Measurements from ENCODE around the gene DAZL. TPM values are rescaled to one million over a fixed set of nuclear protein-coding genes. Genes with fewer than 3 reads are reported as not detected.

Gene DAZL
- total RNA-seq, 1 experiment from 2014 or later = 3.9 TPM

DNA sequence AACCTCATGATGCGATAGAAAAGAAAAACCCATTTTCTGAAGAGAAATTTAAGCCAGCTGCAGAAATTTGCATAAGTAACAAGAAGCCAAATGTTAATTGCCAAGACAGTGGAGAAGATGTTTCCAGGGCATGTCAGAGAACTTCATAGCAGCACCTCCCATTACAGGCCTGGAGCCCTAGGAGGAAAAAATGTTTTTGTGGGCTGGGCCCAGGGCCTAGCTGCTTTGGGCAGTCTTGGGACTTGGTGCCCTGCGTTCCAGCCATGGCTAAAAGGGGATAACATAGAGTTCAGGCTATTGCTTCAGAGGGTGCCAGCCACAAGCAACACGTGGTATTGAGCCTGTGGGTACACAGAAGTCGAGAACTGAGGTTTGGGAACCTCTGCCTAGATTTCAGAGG lies 10.9 kb upstream of the DAZL start:
- peaks cover 50% of the 10 kb centered on the region for H3K9me3 Mint-ChIP-seq
- H3K4me3 Mint-ChIP-seq = no peak overlapping the region
- no peak for DNase-seq (ENCODE audit: low spot score)
- H3K27ac Mint-ChIP-seq = no peak overlapping the region
- H3K4me1 Mint-ChIP-seq = peaks cover 17% of the 10 kb centered on the region
- CTCF ChIA-PET = no interaction called here
- POLR2A ChIA-PET = no interaction called here
- ATAC-seq = no peak
- TF ChIP-seq ZNF121 (CRISPR knock-in tag; IDR thresholded peaks at IDR 0.05) = peak; percentile 68
- no peak for TF ChIP-seq NFATC4 (CRISPR knock-in tag; IDR thresholded peaks at IDR 0.05)
- peaks cover 43% of the 10 kb centered on the region for H3K36me3 Mint-ChIP-seq
- H3K27me3 Mint-ChIP-seq (ENCODE audit: low read depth) = peaks cover 4% of the 10 kb centered on the region; the same call in 1 of the 2 replicates

DNA sequence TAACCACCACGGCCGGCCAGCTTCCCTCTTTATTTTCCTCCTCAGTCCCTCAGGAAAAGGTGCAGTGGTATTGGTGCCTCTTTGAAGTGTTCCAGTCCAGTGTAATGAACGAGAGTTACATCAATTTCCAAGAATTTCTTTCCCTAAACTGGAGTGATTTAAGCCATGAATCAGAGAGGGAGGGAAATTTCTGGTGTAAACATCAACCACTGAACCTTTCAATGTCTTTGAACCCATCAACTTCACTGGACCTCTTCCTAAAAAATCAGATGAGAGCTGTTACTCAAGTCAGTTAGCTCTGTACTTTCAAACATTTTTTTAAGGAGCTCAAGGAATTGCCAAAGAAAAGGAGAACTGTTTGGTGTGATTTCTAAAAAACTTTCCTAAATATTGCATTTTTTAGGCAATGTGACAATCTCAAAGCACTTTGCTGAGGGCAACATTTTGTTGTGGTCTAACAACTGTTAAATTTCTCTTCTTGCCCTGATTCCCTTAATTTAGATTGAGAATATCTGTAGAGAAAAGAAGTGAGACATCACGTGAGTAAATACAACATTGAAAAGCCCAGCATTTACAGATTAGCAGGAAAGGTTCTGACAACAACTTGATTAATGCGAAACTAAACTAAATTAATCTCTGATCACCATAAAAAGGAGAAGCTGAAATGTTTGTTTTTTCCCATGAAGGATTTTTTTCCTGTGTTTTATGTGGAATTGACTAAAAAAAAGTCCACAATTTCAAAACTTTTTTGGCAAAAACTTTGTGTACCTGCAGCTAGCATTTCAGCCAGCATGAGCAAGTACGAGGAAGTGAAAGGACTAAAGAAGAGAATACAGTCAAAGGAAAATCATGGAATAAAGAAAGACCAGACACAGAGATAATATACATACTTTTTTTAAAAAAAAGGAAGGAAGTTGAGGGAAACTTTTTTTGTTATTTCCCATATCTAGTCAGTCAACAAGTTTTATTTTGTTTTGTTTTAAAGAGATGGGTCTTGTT lies 9.1 kb upstream of the DAZL start:
- Mint-ChIP-seq H3K27me3 (ENCODE audit: low read depth) (peaks cover 4% of the 10 kb centered on the region; the same call in 1 of the 2 replicates), H3K36me3 (peaks cover 43% of the 10 kb centered on the region), H3K4me3 (no peak overlapping the region), H3K4me1 (peaks cover 27% of the 10 kb centered on the region), H3K27ac (no peak overlapping the region; the same call in 1 of the 2 replicates), H3K9me3 (peaks cover 50% of the 10 kb centered on the region)
- ATAC-seq = no peak
- DNase-seq (ENCODE audit: low spot score) = no peak
- ChIA-PET POLR2A (no interaction called here), CTCF (no interaction called here)
- TF ChIP-seq TEAD1 (CRISPR knock-in tag; IDR thresholded peaks at IDR 0.05) = no peak
- TF ChIP-seq, protein P1, sequence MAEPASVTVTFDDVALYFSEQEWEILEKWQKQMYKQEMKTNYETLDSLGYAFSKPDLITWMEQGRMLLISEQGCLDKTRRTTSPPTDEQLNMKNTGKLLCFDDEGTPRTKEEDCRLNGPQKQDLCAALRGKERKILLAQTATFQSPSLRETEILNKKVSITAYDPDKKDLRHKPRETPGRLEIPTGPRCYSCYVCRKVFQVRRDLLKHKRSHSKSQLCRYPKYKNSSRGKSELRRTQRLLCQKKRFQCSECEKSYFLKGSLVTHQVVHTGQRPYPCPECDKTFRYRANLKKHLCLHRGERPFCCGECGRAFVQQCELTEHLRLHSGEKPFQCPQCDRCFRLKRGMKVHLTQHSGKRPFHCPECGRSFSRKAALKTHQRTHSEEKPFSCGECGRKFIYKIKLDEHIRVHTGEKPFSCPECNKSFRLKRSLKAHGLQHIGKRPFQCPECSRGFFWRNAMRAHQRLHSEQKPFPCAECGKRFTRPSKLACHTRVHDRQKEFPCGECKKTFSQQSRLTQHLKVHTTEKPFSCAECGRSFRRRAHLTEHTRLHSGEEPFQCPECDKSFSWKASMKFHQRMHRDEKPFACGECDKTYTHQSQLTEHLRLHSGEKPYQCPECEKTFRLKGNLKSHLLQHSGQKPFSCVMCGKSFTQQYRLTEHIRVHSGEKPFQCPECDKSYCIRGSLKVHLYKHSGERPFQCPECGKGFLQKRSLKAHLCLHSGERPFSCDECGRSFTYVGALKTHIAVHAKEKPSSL (CRISPR knock-in tag; conservative IDR thresholded peaks at IDR 0.05) = no peak
- TF ChIP-seq, protein P2, sequence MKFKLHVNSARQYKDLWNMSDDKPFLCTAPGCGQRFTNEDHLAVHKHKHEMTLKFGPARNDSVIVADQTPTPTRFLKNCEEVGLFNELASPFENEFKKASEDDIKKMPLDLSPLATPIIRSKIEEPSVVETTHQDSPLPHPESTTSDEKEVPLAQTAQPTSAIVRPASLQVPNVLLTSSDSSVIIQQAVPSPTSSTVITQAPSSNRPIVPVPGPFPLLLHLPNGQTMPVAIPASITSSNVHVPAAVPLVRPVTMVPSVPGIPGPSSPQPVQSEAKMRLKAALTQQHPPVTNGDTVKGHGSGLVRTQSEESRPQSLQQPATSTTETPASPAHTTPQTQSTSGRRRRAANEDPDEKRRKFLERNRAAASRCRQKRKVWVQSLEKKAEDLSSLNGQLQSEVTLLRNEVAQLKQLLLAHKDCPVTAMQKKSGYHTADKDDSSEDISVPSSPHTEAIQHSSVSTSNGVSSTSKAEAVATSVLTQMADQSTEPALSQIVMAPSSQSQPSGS (CRISPR knock-in tag; IDR thresholded peaks at IDR 0.05; ENCODE audit: borderline replicate concordance, low read depth) = no peak
- TF ChIP-seq, protein P3, sequence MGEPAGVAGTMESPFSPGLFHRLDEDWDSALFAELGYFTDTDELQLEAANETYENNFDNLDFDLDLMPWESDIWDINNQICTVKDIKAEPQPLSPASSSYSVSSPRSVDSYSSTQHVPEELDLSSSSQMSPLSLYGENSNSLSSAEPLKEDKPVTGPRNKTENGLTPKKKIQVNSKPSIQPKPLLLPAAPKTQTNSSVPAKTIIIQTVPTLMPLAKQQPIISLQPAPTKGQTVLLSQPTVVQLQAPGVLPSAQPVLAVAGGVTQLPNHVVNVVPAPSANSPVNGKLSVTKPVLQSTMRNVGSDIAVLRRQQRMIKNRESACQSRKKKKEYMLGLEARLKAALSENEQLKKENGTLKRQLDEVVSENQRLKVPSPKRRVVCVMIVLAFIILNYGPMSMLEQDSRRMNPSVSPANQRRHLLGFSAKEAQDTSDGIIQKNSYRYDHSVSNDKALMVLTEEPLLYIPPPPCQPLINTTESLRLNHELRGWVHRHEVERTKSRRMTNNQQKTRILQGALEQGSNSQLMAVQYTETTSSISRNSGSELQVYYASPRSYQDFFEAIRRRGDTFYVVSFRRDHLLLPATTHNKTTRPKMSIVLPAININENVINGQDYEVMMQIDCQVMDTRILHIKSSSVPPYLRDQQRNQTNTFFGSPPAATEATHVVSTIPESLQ (CRISPR knock-in tag; IDR thresholded peaks at IDR 0.05) = no peak
- no peak for TF ChIP-seq FOXP1 (CRISPR knock-in tag; IDR thresholded peaks at IDR 0.05; ENCODE audit: borderline replicate concordance)
- TF ChIP-seq NR2C2 (CRISPR knock-in tag; IDR thresholded peaks at IDR 0.05) = no peak
- no peak for TF ChIP-seq SMAD4 (CRISPR knock-in tag; IDR thresholded peaks at IDR 0.05)
- TF ChIP-seq, protein P4, sequence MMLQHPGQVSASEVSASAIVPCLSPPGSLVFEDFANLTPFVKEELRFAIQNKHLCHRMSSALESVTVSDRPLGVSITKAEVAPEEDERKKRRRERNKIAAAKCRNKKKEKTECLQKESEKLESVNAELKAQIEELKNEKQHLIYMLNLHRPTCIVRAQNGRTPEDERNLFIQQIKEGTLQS (CRISPR knock-in tag; conservative IDR thresholded peaks at IDR 0.05) = no peak
- TF ChIP-seq, protein P5, sequence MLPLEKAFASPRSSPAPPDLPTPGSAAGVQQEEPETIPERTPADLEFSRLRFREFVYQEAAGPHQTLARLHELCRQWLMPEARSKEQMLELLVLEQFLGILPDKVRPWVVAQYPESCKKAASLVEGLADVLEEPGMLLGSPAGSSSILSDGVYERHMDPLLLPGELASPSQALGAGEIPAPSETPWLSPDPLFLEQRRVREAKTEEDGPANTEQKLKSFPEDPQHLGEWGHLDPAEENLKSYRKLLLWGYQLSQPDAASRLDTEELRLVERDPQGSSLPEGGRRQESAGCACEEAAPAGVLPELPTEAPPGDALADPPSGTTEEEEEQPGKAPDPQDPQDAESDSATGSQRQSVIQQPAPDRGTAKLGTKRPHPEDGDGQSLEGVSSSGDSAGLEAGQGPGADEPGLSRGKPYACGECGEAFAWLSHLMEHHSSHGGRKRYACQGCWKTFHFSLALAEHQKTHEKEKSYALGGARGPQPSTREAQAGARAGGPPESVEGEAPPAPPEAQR (CRISPR knock-in tag; IDR thresholded peaks at IDR 0.05) = no peak
- no peak for TF ChIP-seq EMX1 (CRISPR knock-in tag; IDR thresholded peaks at IDR 0.05)

DNA sequence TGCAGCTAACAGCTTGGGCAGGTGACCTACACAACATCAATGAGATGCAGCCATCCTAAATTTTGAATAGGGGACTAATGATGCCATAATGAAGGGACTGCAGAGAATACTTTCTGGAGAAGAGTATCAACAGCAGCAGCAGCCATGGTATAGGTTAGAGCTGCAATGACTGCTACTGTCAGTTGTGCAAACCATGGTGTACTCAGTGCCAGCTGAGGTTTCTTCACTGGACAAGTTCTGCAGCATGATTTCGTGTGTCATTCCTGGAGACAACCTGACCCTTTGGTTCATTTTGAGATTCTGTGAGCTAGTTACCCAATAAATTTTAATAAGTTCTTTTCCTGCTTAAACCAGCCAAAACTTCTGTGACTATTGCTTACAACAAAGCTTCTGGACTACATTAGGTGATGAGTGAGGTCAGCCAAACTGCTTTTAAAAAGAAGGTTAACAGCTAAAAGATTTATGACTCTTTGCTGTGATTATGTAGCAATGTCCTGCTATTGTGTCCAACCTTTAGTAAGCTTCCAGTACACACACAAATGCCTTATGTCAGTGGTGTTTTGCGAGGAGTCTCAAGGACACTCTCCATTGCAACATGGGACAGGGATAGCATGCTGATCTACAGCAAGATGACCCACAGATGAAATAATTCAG lies 4.8 kb upstream of the DAZL start:
- ChIA-PET POLR2A (no interaction called here), CTCF (no interaction called here)
- Mint-ChIP-seq H3K4me3 (no peak overlapping the region), H3K27ac (no peak overlapping the region), H3K27me3 (ENCODE audit: low read depth) (no peaks in the 10 kb centered on the region), H3K9me3 (peaks cover 17% of the 10 kb centered on the region), H3K36me3 (peaks cover 15% of the 10 kb centered on the region), H3K4me1 (peaks cover 60% of the 10 kb centered on the region)
- ATAC-seq (no peak), DNase-seq (ENCODE audit: low spot score) (no peak)
- no peak for TF ChIP-seq GRHL2 (CRISPR knock-in tag; IDR thresholded peaks at IDR 0.05; ENCODE audit: insufficient replicate concordance, severe bottlenecking)
- TF ChIP-seq, protein P6, sequence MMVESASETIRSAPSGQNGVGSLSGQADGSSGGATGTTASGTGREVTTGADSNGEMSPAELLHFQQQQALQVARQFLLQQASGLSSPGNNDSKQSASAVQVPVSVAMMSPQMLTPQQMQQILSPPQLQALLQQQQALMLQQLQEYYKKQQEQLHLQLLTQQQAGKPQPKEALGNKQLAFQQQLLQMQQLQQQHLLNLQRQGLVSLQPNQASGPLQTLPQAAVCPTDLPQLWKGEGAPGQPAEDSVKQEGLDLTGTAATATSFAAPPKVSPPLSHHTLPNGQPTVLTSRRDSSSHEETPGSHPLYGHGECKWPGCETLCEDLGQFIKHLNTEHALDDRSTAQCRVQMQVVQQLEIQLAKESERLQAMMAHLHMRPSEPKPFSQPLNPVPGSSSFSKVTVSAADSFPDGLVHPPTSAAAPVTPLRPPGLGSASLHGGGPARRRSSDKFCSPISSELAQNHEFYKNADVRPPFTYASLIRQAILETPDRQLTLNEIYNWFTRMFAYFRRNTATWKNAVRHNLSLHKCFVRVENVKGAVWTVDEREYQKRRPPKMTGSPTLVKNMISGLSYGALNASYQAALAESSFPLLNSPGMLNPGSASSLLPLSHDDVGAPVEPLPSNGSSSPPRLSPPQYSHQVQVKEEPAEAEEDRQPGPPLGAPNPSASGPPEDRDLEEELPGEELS (CRISPR knock-in tag; IDR thresholded peaks at IDR 0.05) = no peak
- TF ChIP-seq CREM (CRISPR knock-in tag; IDR thresholded peaks at IDR 0.05) = no peak
- TF ChIP-seq TEAD4 (CRISPR knock-in tag; IDR thresholded peaks at IDR 0.05) = no peak
- TF ChIP-seq TEAD1 (CRISPR knock-in tag; IDR thresholded peaks at IDR 0.05) = no peak
- TF ChIP-seq TP53 (CRISPR knock-in tag; IDR thresholded peaks at IDR 0.05) = no peak
- TF ChIP-seq NR1H2 (CRISPR knock-in tag; IDR thresholded peaks at IDR 0.05) = no peak
- TF ChIP-seq, protein P7, sequence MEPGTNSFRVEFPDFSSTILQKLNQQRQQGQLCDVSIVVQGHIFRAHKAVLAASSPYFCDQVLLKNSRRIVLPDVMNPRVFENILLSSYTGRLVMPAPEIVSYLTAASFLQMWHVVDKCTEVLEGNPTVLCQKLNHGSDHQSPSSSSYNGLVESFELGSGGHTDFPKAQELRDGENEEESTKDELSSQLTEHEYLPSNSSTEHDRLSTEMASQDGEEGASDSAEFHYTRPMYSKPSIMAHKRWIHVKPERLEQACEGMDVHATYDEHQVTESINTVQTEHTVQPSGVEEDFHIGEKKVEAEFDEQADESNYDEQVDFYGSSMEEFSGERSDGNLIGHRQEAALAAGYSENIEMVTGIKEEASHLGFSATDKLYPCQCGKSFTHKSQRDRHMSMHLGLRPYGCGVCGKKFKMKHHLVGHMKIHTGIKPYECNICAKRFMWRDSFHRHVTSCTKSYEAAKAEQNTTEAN (CRISPR knock-in tag; IDR thresholded peaks at IDR 0.05) = no peak
- TF ChIP-seq ZNF423 (CRISPR knock-in tag; IDR thresholded peaks at IDR 0.05) = no peak
